ENCODE results near the gene CERCAM.
"Not testable (repeated sequence)": the region's sequence is repeated elsewhere in the genome, so short reads cannot be mapped to it uniquely, and the experiment has no call there.

GRCh38 chr9:128413728-128414127 is 6.9 kb upstream of the CERCAM start:
- TF ChIP-seq EZH2 (IDR thresholded peaks at IDR 0.05; ENCODE audit: borderline replicate concordance); CTCF (IDR thresholded peaks at IDR 0.05; ENCODE audit: poor library complexity); EZH2phosphoT487 (IDR thresholded peaks at IDR 0.05; ENCODE audit: low read depth, severe bottlenecking, unreplicated experiment): not testable (repeated sequence)
